A549 (cell line): ENCODE data around the gene GGCX.

Source experiments
- CTCF ChIP-seq: fragments of >200 bp; sonication (Bioruptor Twin); formaldehyde crosslinking; IDR thresholded peaks from 3 replicates; pipeline ENCODE4 v1.5.1; 2016
- ELK1 ChIP-seq: fragments of 150-350 bp; IDR thresholded peaks from 2 replicates; pipeline ENCODE4 v1.6.1; 2014; ENCODE audit warnings: low read depth, mild to moderate bottlenecking, low read length
- KDM5A ChIP-seq: fragments of 200-600 bp; sonication (generic); IDR thresholded peaks from 2 replicates; pipeline ENCODE4 v1.6.1; 2016; ENCODE audit warnings: antibody characterized with exemption, mild to moderate bottlenecking
- MAX ChIP-seq: IDR thresholded peaks from 2 replicates; pipeline ENCODE4 v1.6.1; 2012
- NR3C1 ChIP-seq: fragments of >200 bp; sonication (Bioruptor Twin); formaldehyde crosslinking; IDR thresholded peaks from 3 replicates; pipeline ENCODE4 v1.6.1; 2017
- PBX3 ChIP-seq: IDR thresholded peaks from 2 replicates; pipeline ENCODE4 v1.6.1; 2012
- POLR2AphosphoS2 ChIP-seq: conservative IDR thresholded peaks from 2 replicates; pipeline ENCODE4 v1.6.1; 2012; ENCODE audit warnings: low read length, improper control_type of control experiment, inconsistent platforms
- REST ChIP-seq: fragments of 200-600 bp; sonication (generic); IDR thresholded peaks from 2 replicates; pipeline ENCODE4 v1.6.1; 2016; ENCODE audit warnings: antibody characterized with exemption, mild to moderate bottlenecking, moderate library complexity
- RFX5 ChIP-seq: fragments of 450-650 bp; IDR thresholded peaks from 2 replicates; pipeline ENCODE4 v1.7.1; 2014; ENCODE audit warnings: antibody characterized with exemption, mild to moderate bottlenecking, moderate library complexity

- TF ChIP-seq CTCF = no peak
- no peak for TF ChIP-seq NR3C1
- no peak for TF ChIP-seq ELK1
- no peak for TF ChIP-seq RFX5
- no peak for TF ChIP-seq KDM5A
- no peak for TF ChIP-seq POLR2AphosphoS2
- no peak for TF ChIP-seq MAX
- TF ChIP-seq PBX3 = no peak
- TF ChIP-seq REST = no peak
Measured at GRCh38 chr2:85531589-85531988, 29.7 kb downstream of the GGCX start.
